ENCODE results near the gene JAKMIP3.

DNA sequence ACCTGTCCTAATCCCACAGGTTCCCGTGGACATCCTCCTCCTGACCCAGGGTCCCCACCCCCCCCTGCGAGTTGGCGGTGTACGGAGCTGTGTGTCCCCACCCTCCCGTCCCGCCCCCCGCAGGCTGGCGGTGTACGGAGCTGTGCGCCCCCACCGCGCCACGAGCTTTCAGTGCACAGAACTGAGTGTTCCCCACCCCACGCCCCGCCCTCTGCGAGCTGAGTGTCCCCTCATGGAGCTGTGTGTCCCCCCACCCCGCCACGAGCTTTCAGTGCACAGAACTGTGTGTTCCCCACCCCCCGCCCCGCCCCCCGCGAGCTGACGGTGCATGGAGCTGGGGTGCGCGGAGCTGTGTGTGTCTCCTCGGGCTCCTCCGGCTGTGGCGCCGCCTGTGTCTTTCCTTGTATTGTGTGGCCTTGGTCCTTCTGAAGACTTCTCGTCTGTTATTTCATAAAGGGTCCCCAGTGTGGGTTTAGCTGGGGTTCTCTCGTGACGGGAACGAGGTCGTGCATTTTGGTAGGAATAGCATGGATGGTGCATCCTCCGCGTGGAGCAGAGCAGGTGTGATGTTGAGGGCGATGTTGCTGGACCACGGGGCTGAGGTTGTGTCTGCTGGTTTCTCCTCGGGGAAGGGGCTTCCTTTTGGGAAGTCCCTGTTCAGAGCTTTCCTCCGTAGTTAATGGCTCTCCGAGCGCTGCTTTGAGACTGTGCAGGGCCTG, 18.0 kb upstream of the JAKMIP3 start:
- TF ChIP-seq EZH2 (IDR thresholded peaks at IDR 0.05; ENCODE audit: insufficient read depth, poor library complexity, severe bottlenecking) (no peak), EZH2phosphoT487 (IDR thresholded peaks at IDR 0.05; ENCODE audit: insufficient read depth, low read depth) (no peak)
